Activated CD4-positive, alpha-beta T cell treated with anti-CD3 and anti-CD28 coated beads, Interleukin-2, amount 10 ng/mL, durations not matched to agents 7 days and 5 days (primary cell): Measurements from ENCODE around the gene ANP32E. TPM values are rescaled to one million over a fixed set of nuclear protein-coding genes. Genes with fewer than 3 reads are reported as not detected.
"Not testable (repeated sequence)": the region's sequence is repeated elsewhere in the genome, so short reads cannot be mapped to it uniquely, and the experiment has no call there.

Source experiments
- CTCF ChIA-PET: fragments of 350-600 bp; sonication (Branson Sonifier 250); formaldehyde crosslinking; loops from one replicate; lab custom pipeline; 2021; ENCODE audit warnings: antibody characterized with exemption; lab: Charles Lee
- POLR2A ChIA-PET: fragments of 350-600 bp; sonication (Branson Sonifier 250); formaldehyde crosslinking; loops from one replicate; lab custom pipeline; 2021; ENCODE audit warnings: antibody characterized with exemption; lab: Charles Lee
- DNase-seq: peaks from one replicate; pipeline ENCODE4 v3.0.0-alpha.2; 2020
- H3K27ac Mint-ChIP-seq: one replicate; pipeline ENCODE4 v1.8.0; 2021; ENCODE audit warnings: mild to moderate bottlenecking, moderate library complexity, mixed read lengths
- H3K27me3 Mint-ChIP-seq: one replicate; pipeline ENCODE4 v1.8.0; 2021; ENCODE audit warnings: mixed read lengths
- H3K36me3 Mint-ChIP-seq: one replicate; pipeline ENCODE4 v1.8.0; 2021; ENCODE audit warnings: low read depth, mixed read lengths
- H3K4me1 Mint-ChIP-seq: one replicate; pipeline ENCODE4 v1.8.0; 2021; ENCODE audit warnings: mixed read lengths
- H3K4me3 Mint-ChIP-seq: one replicate; pipeline ENCODE4 v1.8.0; 2021; ENCODE audit warnings: mild to moderate bottlenecking, moderate library complexity, mixed read lengths
- H3K9me3 Mint-ChIP-seq: one replicate; pipeline ENCODE4 v1.8.0; 2021; ENCODE audit warnings: mixed read lengths
- total RNA-seq, 2 experiments: library from RNA; stranded (reverse); gene quantifications; one replicate each; pipeline ENCODE4 v1.2.3, GENCODE V29; 2021

Gene ANP32E
- total RNA-seq, 2 experiments from 2014 or later, result 164 to 173 TPM

DNA sequence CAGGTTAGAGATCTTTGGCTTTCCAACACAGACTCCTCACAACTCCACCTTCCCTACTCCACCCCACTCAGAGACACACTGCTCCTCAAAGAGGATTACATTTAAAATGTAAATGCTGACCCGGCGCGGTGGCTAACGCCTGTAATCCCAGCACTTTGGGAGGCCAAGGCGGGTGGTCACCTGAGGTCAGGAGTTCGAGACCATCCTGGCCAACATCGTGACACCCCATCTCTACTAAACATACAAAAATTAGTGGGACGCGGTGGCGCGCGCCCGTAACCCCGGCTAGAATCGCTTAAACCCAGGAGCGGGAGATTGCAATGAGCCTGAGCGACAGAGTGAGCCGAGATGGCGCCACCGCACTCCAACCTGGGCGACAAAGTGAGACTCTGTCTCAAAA is 1.8 kb upstream of the ANP32E start:
- CTCF ChIA-PET, result no interaction called here
- peaks cover 14% of the 10 kb centered on the region for H3K4me1 Mint-ChIP-seq
- DNase-seq, result no peak
- no peaks in the 10 kb centered on the region for H3K9me3 Mint-ChIP-seq
- no peak overlapping the region for H3K4me3 Mint-ChIP-seq
- POLR2A ChIA-PET, result no interaction called here
- H3K36me3 Mint-ChIP-seq, result peaks cover 10% of the 10 kb centered on the region
- H3K27ac Mint-ChIP-seq, result no peak overlapping the region
- H3K27me3 Mint-ChIP-seq, result no peaks in the 10 kb centered on the region

- not testable (repeated sequence) for H3K9me3 Mint-ChIP-seq
These were observed 1.3 kb upstream of the ANP32E start for GRCh38 chr1:150237176-150237575.

DNA sequence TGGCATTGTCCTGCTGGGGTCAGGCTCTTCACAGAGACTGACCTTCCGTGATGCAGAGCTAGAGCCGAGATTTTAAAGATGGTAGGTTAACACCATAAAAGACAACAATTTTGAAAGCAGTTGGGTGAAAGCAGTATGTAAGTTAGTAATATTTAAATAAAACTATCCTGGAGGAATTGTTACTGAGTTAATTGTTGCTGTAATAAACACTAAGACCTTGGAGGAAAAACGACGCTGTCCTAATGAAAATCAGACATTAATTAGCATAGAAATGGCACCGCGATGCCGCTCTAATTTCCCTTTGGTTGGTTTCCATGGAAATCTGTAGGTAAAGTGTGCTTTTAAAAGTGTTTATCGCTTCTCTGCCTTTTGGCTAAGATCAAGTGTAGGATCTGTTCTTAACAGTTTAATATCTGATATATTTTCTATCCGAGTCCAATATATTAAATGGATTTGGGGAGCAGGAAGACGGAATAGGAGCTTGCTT is 745 bp upstream of the ANP32E start:
- Mint-ChIP-seq H3K4me1 (peaks cover 19% of the 10 kb centered on the region), H3K27me3 (no peaks in the 10 kb centered on the region), H3K4me3 (no peak overlapping the region), H3K9me3 (no peaks in the 10 kb centered on the region), H3K36me3 (peaks cover 11% of the 10 kb centered on the region), H3K27ac (no peak overlapping the region)
- POLR2A ChIA-PET, result no interaction called here
- CTCF ChIA-PET, result no interaction called here
- DNase-seq, result no peak

More at GRCh38 chr1:150237176-150237575, 1.3 kb upstream of the ANP32E start:
- CTCF ChIA-PET, POLR2A ChIA-PET, H3K4me3 Mint-ChIP-seq, H3K27ac Mint-ChIP-seq, DNase-seq, H3K27me3 Mint-ChIP-seq: not testable (repeated sequence)
- Mint-ChIP-seq H3K4me1 (peaks cover 16% of the 10 kb centered on the region), H3K36me3 (peaks cover 11% of the 10 kb centered on the region)

- no peak for DNase-seq
- H3K4me1 Mint-ChIP-seq, result peaks cover 20% of the 10 kb centered on the region
- H3K27me3 Mint-ChIP-seq, result no peaks in the 10 kb centered on the region
- ChIA-PET POLR2A (interaction anchor here (0.5 kb wide), 1 partner anchor 320 kb away, joined by 4 read pairs; no protein-coding TSS in a partner anchor), CTCF (no interaction called here)
- H3K9me3 Mint-ChIP-seq, result no peaks in the 10 kb centered on the region
- no peak overlapping the region for H3K4me3 Mint-ChIP-seq
- H3K36me3 Mint-ChIP-seq, result peaks cover 16% of the 10 kb centered on the region
- no peak overlapping the region for H3K27ac Mint-ChIP-seq
These were observed 539 bp downstream of the ANP32E start for GRCh38 chr1:150235294-150235851.

DNA sequence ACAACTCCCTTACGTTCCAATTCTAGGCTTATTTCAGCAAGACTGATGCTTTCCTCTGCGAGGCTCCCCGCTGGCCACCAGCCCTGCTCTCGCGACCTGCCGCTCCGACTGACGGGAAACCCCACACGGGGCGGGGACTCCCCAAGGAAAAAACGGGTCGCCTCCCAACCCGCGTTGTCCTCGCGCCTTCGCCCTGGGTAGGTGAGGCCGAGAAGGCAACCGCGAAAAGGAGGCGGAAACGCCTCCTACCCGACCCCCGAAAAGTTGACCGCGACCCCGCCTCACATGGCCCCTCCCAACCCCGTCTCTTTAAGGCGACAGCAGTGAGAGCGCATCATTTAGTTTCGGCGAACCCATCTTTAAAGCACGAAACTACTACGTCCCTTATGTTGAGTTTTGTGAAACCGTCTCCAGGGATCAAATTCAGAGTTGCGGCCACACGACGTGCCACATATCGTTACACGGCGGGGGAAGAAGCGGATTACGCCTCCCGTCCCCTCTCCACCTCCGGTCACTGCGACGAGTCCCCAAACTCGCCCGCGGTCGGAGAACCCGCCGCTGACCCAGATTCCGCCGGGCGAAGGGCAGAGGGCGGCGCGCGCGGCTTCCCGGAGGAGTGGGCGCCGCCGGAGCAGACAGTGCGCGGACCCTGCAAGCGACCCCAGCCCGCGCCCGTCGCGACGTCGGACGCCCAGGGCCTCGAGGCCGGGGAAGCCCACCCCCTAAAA is 1.2 kb downstream of the ANP32E start:
- Mint-ChIP-seq H3K4me1 (peaks cover 20% of the 10 kb centered on the region), H3K27me3 (no peaks in the 10 kb centered on the region), H3K36me3 (peaks cover 19% of the 10 kb centered on the region), H3K4me3 (no peak overlapping the region), H3K27ac (no peak overlapping the region), H3K9me3 (no peaks in the 10 kb centered on the region)
- peak; percentile 91 for DNase-seq
- CTCF ChIA-PET, result interaction anchor here (1.0 kb wide), 1 partner anchor 346 kb away, joined by 3 read pairs; no protein-coding TSS in a partner anchor
- POLR2A ChIA-PET, result no interaction called here

DNA sequence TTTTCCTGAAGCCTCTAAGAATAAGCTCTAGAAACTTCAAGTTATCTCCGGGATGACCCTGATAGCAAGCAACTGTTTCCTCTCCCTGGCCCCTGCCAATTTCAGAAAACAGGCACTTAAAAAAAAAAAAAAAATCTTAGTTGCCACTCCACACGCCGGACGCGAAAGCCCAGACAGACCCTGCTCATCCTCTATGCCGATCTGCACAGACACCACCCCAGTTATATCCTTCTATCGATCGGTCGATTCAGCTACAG is 1.7 kb downstream of the ANP32E start:
- H3K4me1 Mint-ChIP-seq, result peaks cover 20% of the 10 kb centered on the region
- H3K27me3 Mint-ChIP-seq, result no peaks in the 10 kb centered on the region
- DNase-seq, result no peak
- CTCF ChIA-PET, result interaction anchor here (1.0 kb wide), 1 partner anchor 346 kb away, joined by 3 read pairs; no protein-coding TSS in a partner anchor
- H3K27ac Mint-ChIP-seq, result no peak overlapping the region
- no peak overlapping the region for H3K4me3 Mint-ChIP-seq
- no peaks in the 10 kb centered on the region for H3K9me3 Mint-ChIP-seq
- H3K36me3 Mint-ChIP-seq, result peaks cover 21% of the 10 kb centered on the region
- POLR2A ChIA-PET, result interaction anchor here (1.5 kb wide), 1 partner anchor 348 kb away, joined by 4 read pairs; a partner anchor contains a TSS

DNA sequence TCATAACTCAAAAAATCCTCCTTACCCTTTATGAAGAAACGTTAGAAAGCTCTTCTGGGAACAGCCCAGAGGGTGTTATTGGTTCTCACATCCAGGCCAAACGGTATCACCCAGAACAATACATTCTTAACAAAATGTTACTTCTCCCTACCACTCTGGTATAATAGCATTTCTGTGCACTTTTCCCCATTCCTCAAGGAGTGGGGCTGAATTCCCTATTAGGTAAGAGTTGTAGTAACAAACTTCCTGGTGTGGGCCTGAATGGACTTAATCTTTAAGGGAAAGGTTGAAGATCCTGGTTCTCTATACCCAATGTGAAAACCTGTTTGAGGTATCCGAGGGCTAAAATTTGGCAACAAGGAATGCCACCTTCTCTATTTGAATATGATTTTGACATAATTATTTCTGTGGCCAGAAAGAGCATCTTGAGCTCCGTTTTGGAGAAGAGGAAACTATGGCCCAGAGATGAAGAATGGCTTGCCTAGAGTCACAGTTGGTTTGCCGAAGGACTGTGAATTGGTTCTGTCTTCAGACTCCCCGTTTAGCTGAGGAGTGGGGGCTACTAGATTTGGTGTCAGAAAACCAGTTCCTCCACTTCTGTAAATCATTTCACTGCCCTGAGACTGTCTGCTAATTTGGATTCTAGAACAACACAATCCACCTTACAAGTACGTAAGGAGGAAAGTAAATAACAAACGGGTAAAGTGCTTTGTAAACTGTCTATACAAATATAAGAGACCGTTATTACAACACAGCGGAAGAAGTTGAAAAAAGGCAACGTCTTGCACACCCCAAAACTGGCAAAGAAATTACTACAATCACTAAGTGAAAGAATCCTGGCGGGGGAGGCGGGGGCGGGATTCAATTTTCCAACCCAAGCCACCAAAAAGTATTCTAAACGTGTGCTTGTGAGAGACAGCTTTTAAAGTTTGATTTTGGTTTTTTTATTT is 2.3 kb downstream of the ANP32E start:
- POLR2A ChIA-PET, result interaction anchor here (0.6 to 1.5 kb wide), 2 partner anchors 132 to 347 kb away, joined by 3 to 4 read pairs; a partner anchor contains a TSS
- no peaks in the 10 kb centered on the region for H3K27me3 Mint-ChIP-seq
- H3K27ac Mint-ChIP-seq, result no peak overlapping the region
- CTCF ChIA-PET, result interaction anchor here (0.5 to 1.4 kb wide), 3 partner anchors 150 to 345 kb away, joined by 3 read pairs; no protein-coding TSS in a partner anchor
- no peaks in the 10 kb centered on the region for H3K9me3 Mint-ChIP-seq
- no peak for DNase-seq
- H3K36me3 Mint-ChIP-seq, result peaks cover 25% of the 10 kb centered on the region
- no peak overlapping the region for H3K4me3 Mint-ChIP-seq
- peaks cover 23% of the 10 kb centered on the region for H3K4me1 Mint-ChIP-seq

GRCh38 chr1:150232921-150233320 is 3.0 kb downstream of the ANP32E start:
- not testable (repeated sequence) for H3K9me3 Mint-ChIP-seq, DNase-seq, H3K27ac Mint-ChIP-seq, H3K4me3 Mint-ChIP-seq, H3K27me3 Mint-ChIP-seq
- Mint-ChIP-seq H3K4me1 (peaks cover 23% of the 10 kb centered on the region), H3K36me3 (peaks cover 28% of the 10 kb centered on the region)
- ChIA-PET CTCF (interaction anchor here (0.5 to 1.4 kb wide), 4 partner anchors 17 to 938 kb away, joined by 3 read pairs; no protein-coding TSS in a partner anchor), POLR2A (interaction anchor here (0.6 to 1.5 kb wide), 2 partner anchors 131 to 347 kb away, joined by 3 to 4 read pairs; a partner anchor contains a TSS)

- H3K9me3 Mint-ChIP-seq, H3K27ac Mint-ChIP-seq, POLR2A ChIA-PET, H3K4me3 Mint-ChIP-seq, DNase-seq, H3K27me3 Mint-ChIP-seq: not testable (repeated sequence)
- Mint-ChIP-seq H3K36me3 (peaks cover 54% of the 10 kb centered on the region), H3K4me1 (peaks cover 29% of the 10 kb centered on the region)
- CTCF ChIA-PET, result interaction anchor here (0.6 to 0.7 kb wide), 2 partner anchors 145 to 191 kb away, joined by 3 read pairs; no protein-coding TSS in a partner anchor
These were observed 7.7 kb downstream of the ANP32E start for GRCh38 chr1:150228246-150228645.

DNA sequence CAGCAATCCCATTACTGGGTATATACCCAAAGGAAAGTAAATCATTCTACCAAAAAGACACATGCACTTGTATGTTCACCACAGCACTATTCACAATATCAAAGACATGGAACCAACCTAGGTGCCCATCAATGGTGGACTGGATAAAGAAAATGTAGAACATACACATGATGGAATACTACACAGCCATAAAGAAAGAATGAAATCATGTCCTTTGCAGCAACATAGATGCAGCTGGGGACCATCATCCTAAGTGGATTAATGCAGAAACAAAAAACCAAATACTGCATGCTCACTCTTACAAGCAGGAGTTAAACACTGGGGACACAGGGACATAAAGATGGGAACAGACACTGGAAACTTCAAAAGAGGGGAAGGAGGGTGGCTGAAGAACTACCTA is 8.7 kb downstream of the ANP32E start:
- no peaks in the 10 kb centered on the region for H3K9me3 Mint-ChIP-seq
- POLR2A ChIA-PET, result no interaction called here
- H3K4me1 Mint-ChIP-seq, result peaks cover 22% of the 10 kb centered on the region
- no peak overlapping the region for H3K27ac Mint-ChIP-seq
- no peaks in the 10 kb centered on the region for H3K27me3 Mint-ChIP-seq
- no peak for DNase-seq
- no peak overlapping the region for H3K4me3 Mint-ChIP-seq
- peaks cover 53% of the 10 kb centered on the region for H3K36me3 Mint-ChIP-seq
- CTCF ChIA-PET, result no interaction called here

DNA sequence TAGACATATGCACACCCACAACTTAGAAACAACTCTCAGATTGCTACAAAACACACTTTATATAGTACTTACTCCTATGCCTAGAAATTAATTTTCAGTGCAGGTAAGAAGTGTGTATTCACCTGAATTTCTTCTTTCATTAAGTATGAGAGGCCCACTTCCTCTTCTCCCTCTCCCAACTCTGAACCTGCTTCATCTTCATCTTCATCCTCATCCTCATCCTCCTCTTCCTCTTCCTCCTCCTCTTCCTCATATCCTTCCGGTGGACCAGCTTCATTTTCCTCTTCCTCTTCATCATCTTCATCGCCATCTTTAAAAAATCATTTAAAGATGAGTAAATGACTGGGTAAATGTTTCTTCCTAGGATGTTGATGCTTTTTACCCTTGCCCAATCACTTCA is 9.4 kb downstream of the ANP32E start:
- Mint-ChIP-seq H3K9me3 (no peaks in the 10 kb centered on the region), H3K27me3 (no peaks in the 10 kb centered on the region), H3K36me3 (peaks cover 56% of the 10 kb centered on the region), H3K27ac (no peak overlapping the region), H3K4me1 (peaks cover 18% of the 10 kb centered on the region), H3K4me3 (no peak overlapping the region)
- CTCF ChIA-PET, result no interaction called here
- POLR2A ChIA-PET, result no interaction called here
- no peak for DNase-seq

DNA sequence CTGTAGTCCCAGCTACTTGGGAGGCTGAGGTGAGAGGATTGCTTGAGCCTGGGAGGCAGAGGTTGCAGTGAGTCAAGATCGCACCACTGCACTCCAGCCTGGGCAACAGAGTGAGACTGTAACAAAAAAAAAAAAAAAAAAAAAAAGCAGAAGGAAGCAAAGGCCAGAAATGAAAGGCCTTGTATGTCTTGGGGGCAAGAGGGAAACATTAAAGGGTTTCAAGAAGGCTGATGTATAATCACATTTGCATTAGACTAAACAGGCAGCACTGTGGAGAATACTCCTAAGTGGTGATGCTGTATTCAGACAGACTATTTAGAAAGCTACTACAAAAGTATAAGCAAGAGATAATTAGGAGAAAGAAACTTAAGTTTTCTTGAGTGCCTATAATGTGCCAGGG is 10.4 kb downstream of the ANP32E start:
- ChIA-PET CTCF (interaction anchor here (0.7 to 1.2 kb wide), 2 partner anchors 11 to 122 kb away, joined by 3 read pairs; no protein-coding TSS in a partner anchor), POLR2A (no interaction called here)
- H3K36me3 Mint-ChIP-seq, result peaks cover 55% of the 10 kb centered on the region
- no peaks in the 10 kb centered on the region for H3K27me3 Mint-ChIP-seq
- no peak overlapping the region for H3K4me3 Mint-ChIP-seq
- H3K27ac Mint-ChIP-seq, result no peak overlapping the region
- no peak for DNase-seq
- H3K4me1 Mint-ChIP-seq, result peaks cover 18% of the 10 kb centered on the region
- no peaks in the 10 kb centered on the region for H3K9me3 Mint-ChIP-seq
